ENCODE measurements around the gene CD200.

CD200 gene

DNA sequence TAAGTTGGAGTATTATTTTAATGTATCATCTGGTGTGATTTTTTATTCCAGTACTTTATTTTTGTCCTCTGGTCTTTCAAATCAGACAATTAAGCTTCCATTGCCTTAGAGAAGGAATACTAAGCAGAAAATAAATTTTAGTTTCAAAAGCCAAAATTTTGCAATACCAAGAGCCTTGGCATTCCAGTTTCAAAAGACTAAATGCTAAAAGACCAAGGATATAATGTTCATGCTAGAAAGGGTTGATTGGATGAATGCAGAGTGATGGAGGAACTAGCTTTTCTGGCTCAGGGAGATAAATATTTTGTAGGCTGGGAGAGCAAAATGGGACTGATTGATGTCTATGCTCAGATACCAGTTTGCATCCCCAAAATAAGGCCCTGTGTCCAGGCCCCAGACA, 6.2 kb downstream of the CD200 start:
- Mint-ChIP-seq H3K27me3 (no peaks in the 10 kb centered on the region), H3K4me3 (no peak overlapping the region), H3K36me3 (peaks cover 27% of the 10 kb centered on the region), H3K27ac (no peak overlapping the region), H3K4me1 (peaks cover 52% of the 10 kb centered on the region), H3K9me3 (peaks cover 5% of the 10 kb centered on the region)
- DNase-seq = no peak
- CTCF ChIA-PET = interaction anchor here (1.1 kb wide), 2 partner anchors 15 to 97 kb away, joined by 3 to 4 read pairs; no protein-coding TSS in a partner anchor

DNA sequence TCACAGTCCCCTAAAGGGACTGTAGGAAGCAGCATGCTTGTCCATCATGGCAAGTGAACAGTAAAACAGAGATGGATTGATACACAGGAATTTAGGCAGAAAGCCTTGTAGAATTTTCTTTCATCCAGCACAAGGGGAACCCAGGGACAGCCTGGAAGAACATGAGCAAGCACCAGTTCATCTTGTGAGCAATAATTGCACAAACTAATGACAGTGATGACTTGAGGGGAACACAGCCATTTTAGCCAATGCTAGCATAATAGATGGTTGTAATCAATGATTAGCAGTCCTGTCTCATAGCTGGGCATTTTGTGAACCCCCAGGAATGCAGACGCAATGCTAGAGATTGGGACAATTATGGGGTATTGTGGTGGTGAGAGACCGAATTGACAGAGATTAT, 6.7 kb downstream of the CD200 start:
- CTCF ChIA-PET = no interaction called here
- Mint-ChIP-seq H3K36me3 (peaks cover 31% of the 10 kb centered on the region), H3K4me3 (no peak overlapping the region), H3K9me3 (peaks cover 5% of the 10 kb centered on the region), H3K4me1 (peaks cover 48% of the 10 kb centered on the region), H3K27ac (no peak overlapping the region), H3K27me3 (no peaks in the 10 kb centered on the region)
- no peak for DNase-seq

DNA sequence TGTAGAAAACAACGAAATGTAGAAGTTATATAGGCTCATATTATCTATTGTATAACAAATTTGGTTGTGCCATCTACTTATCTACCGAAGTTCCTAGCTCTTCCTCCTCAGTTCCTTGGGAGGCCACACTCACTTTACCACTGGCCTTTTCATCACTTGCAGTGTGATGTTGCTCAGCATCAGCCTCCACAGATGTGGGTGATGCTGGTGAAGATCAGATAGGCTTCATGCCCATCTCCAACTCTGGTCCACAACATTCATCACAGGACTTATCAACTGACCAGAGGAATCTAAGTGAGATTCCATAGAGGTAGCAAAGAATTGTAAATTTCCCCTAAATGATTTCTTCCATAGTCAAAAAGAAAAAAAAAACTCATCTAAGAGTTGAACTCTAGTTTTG, 8.4 kb downstream of the CD200 start:
- peaks cover 44% of the 10 kb centered on the region for H3K36me3 Mint-ChIP-seq
- H3K27me3 Mint-ChIP-seq = no peaks in the 10 kb centered on the region
- H3K9me3 Mint-ChIP-seq = peaks cover 5% of the 10 kb centered on the region
- CTCF ChIA-PET = interaction anchor here (0.9 kb wide), 1 partner anchor 96 kb away, joined by 3 read pairs; no protein-coding TSS in a partner anchor
- no peak for DNase-seq
- no peak overlapping the region for H3K27ac Mint-ChIP-seq
- H3K4me1 Mint-ChIP-seq = peaks cover 33% of the 10 kb centered on the region
- H3K4me3 Mint-ChIP-seq = no peak overlapping the region

DNA sequence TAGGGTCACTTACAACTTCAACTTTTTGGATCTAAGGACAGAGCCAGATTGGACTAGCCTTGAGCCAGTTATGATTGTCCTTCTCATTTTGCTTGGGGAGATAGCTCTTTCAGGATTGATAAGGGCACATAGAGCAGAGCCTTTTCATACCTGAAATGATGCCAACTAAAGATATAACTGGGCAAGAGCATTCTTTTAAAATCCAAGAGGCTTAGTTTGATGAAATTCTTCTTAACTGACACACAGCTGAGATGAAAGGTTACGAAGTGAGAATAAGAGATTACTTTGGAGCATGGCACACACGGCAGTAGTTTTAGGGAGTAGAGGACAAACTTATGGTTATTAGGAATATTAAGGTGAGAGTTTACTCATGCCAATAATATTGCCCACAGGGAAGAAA, 12.7 kb downstream of the CD200 start:
- H3K9me3 Mint-ChIP-seq = peaks cover 5% of the 10 kb centered on the region
- no peak for DNase-seq
- CTCF ChIA-PET = interaction anchor here (0.8 to 1.2 kb wide), 2 partner anchors 16 to 27 kb away, joined by 3 read pairs; no protein-coding TSS in a partner anchor
- no peak overlapping the region for H3K27ac Mint-ChIP-seq
- H3K36me3 Mint-ChIP-seq = peaks cover 67% of the 10 kb centered on the region
- H3K4me1 Mint-ChIP-seq = peaks cover 25% of the 10 kb centered on the region
- no peaks in the 10 kb centered on the region for H3K27me3 Mint-ChIP-seq
- no peak overlapping the region for H3K4me3 Mint-ChIP-seq

DNA sequence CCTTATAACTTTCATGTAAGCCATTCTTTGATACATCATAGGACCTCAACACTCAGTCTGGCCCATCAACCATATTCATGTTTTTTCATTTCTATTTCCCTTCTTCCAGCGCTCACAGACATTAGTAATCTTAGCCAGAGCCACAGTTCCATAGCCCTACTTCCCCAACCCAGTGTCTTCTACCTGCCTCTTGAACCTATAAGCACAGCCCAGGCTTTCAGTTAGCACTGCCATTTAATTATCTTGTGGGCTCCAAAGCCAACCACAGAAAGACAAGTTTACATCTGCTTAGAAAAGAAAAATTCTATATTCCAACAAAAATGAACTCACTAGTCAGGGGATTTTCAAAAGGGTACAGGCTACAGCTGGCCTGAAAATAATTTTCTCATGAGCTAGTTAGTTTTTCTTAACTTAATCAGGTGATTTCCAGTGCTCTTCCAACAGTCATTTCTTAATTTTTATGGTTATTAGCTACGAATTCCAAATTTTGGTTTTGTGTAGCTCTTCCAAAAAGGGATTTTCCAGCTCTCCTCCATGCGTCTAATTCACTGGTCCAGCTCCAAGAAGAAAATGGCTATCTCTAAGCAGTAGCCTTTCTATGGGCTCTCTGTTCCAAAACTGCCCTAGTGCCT, 13.7 kb downstream of the CD200 start:
- Mint-ChIP-seq H3K9me3 (peaks cover 5% of the 10 kb centered on the region), H3K4me1 (peaks cover 19% of the 10 kb centered on the region), H3K4me3 (no peak overlapping the region), H3K27ac (no peak overlapping the region), H3K27me3 (no peaks in the 10 kb centered on the region), H3K36me3 (peaks cover 68% of the 10 kb centered on the region)
- CTCF ChIA-PET = no interaction called here
- no peak for DNase-seq

DNA sequence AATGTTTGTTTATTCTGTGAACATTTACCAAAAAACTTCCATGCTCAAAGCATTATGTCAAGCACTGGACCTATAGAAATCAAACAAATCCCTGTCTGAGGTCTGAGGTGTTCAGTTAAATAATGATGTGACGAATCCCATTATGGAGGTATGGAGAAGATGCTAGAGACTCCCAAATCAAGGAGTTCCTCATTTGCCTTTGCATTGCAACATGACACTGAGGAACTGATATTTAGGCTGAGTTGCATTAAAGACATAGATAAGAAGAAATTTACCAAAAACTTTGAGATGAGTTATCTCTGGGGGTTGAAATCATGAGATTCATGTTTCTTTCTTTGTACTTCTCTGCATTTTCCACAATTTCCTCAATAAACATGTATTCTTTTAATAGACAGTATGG, 16.0 kb downstream of the CD200 start:
- DNase-seq = no peak
- peaks cover 15% of the 10 kb centered on the region for H3K4me1 Mint-ChIP-seq
- CTCF ChIA-PET = no interaction called here
- no peaks in the 10 kb centered on the region for H3K27me3 Mint-ChIP-seq
- H3K27ac Mint-ChIP-seq = no peak overlapping the region
- H3K36me3 Mint-ChIP-seq = peaks cover 77% of the 10 kb centered on the region
- H3K4me3 Mint-ChIP-seq = no peak overlapping the region
- H3K9me3 Mint-ChIP-seq = no peaks in the 10 kb centered on the region

DNA sequence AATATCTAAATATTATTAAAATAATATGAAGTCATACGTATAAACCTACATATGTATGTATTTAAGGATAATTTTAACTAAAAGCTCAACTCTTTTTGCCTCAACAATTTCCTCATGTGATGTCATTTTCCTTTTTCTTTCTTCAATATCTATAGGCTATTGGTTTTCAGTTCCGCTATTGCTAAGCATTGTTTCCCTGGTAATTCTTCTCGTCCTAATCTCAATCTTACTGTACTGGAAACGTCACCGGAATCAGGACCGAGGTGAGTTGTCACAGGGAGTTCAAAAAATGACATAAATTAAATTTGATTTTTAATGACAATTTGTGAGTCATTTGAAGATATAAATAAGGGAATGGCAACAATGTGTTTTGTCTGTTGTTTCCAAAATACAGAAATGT, 16.6 kb downstream of the CD200 start:
- Mint-ChIP-seq H3K4me1 (peaks cover 15% of the 10 kb centered on the region), H3K27ac (no peak overlapping the region), H3K9me3 (no peaks in the 10 kb centered on the region), H3K27me3 (no peaks in the 10 kb centered on the region), H3K4me3 (no peak overlapping the region), H3K36me3 (peaks cover 79% of the 10 kb centered on the region)
- CTCF ChIA-PET = no interaction called here
- no peak for DNase-seq

DNA sequence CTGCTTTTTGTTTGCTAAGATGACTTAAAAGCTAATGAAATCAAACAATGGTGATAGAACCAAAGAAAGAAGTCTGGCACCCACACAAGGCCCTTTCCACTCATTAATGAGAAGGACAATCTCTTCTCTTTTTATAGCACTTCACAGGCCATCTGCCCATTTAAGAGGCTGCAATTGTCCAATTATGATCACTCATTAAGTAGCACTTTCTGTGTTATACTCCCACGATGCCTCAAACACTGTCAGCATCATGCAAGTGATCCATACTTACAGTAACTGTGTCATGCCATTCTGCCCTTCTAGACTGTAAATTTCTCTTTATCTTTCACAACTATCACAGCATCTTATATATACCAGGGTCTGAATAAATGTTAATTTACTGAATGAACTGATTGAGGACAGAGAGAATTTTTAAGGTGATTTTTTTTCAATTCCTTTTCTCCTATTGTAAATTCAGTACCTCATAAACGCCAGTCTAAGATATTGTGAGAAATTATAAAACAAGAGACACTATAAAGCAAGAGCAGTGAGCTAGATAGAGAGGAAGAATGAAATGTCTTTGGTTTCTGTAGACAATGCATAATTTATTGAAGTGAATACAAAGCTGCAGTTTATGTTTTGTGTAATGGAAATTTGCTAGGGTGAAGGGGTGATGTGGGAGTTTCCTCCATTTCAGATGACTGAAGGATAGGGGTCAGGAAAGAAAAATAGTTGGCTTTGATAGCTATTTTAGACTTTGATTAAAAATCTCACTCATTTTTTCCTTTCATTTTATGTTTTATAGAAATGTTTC, 17.3 kb downstream of the CD200 start:
- DNase-seq = no peak
- CTCF ChIA-PET = interaction anchor here (1.5 kb wide), 1 partner anchor 17 kb away, joined by 5 read pairs; the partner anchor contains the start of gene CD200
- Mint-ChIP-seq H3K4me3 (no peak overlapping the region), H3K4me1 (peaks cover 15% of the 10 kb centered on the region), H3K36me3 (peaks cover 79% of the 10 kb centered on the region), H3K27me3 (no peaks in the 10 kb centered on the region), H3K9me3 (no peaks in the 10 kb centered on the region), H3K27ac (no peak overlapping the region)

DNA sequence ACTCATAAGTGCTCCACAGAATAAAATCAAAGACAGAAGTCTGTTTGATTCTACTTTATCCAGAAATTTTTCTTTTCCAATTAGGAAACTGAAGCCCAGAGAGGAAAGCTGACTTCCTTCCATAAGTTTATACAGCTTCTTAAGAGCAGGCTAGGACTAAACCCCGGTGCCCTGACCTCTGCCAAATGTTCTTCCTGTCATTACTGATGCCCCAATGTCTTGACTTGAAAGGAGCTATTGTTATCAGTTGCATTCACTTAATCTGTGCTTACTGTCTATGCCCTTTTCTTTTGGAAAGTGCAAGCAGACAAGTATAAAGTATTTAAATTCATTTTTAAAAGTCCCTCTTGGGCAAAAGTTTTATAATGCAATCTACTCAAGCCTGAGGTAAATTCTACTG, 18.1 kb downstream of the CD200 start:
- peaks cover 71% of the 10 kb centered on the region for H3K36me3 Mint-ChIP-seq
- no peaks in the 10 kb centered on the region for H3K9me3 Mint-ChIP-seq

DNA sequence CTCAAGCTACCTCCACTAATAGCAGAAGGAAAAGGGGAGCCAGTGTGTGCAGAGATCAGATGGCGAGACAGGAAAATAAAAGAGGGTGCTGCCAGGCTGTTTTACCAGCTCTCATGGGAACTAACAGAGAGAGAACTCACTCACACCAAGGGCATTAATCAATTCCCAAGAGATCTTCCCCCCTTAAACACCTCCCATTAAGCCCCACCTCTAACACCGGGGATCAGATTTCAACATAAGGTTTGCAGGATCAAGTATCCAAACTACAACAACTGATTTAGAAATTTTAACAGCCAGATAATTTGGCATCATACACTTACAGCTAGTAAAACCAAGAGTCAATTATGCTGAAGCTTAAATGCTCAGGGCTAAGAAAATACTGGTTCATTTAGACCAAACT, 18.9 kb downstream of the CD200 start:
- Mint-ChIP-seq H3K4me1 (peaks cover 16% of the 10 kb centered on the region), H3K27ac (no peak overlapping the region), H3K27me3 (no peaks in the 10 kb centered on the region), H3K4me3 (no peak overlapping the region), H3K9me3 (no peaks in the 10 kb centered on the region), H3K36me3 (peaks cover 66% of the 10 kb centered on the region)
- CTCF ChIA-PET = interaction anchor here (1.5 kb wide), 1 partner anchor 19 kb away, joined by 5 read pairs; the partner anchor contains the start of gene CD200
- no peak for DNase-seq

More for the DNA sequence above, 18.1 kb downstream of the CD200 start:
- DNase-seq = no peak
- Mint-ChIP-seq H3K27me3 (no peaks in the 10 kb centered on the region), H3K4me1 (peaks cover 15% of the 10 kb centered on the region), H3K27ac (no peak overlapping the region), H3K4me3 (no peak overlapping the region)
- CTCF ChIA-PET = interaction anchor here (1.5 kb wide), 1 partner anchor 18 kb away, joined by 5 read pairs; the partner anchor contains the start of gene CD200

DNA sequence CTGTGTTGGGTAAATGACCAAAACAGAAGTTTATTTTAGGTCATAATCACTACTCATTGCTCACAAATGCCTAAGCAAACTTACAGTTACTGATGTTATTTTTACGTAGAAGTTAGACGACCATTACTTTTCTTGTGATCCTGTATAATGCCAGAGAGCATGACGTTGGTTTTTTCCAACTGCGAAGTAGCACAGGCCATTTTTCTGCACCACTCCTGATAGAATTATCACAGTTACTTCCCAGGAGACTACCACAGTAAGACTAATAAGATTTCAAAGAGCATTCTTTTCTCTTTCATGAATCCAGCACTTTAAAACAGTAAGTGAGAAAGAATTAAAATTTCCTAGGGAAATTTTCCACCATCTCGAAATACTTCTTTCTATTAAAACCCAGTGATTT, 19.8 kb downstream of the CD200 start:
- peaks cover 21% of the 10 kb centered on the region for H3K4me1 Mint-ChIP-seq
- no peak for DNase-seq
- H3K36me3 Mint-ChIP-seq = peaks cover 57% of the 10 kb centered on the region
- CTCF ChIA-PET = no interaction called here
- H3K9me3 Mint-ChIP-seq = no peaks in the 10 kb centered on the region
- no peaks in the 10 kb centered on the region for H3K27me3 Mint-ChIP-seq
- no peak overlapping the region for H3K4me3 Mint-ChIP-seq
- H3K27ac Mint-ChIP-seq = no peak overlapping the region

DNA sequence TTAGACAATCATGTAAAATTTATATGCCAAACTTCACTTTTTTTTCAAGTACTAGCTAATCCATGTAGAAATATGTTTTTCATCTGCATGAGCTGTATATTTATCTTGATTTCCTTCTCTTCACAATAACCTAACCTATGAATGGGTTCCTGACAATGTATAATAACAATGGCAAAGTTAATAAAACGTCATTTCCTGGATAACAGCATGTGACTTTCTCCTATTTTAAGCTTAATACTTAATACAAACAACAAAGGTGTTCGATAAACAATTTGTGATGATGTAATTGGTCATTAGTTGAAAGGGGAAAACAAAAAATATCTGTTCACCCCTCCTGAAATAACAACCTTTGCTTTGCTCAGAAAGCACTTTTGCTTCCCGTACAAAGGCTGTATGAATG, 20.4 kb downstream of the CD200 start:
- Mint-ChIP-seq H3K27ac (no peak overlapping the region), H3K9me3 (no peaks in the 10 kb centered on the region), H3K27me3 (no peaks in the 10 kb centered on the region), H3K36me3 (peaks cover 52% of the 10 kb centered on the region), H3K4me3 (no peak overlapping the region), H3K4me1 (peaks cover 22% of the 10 kb centered on the region)
- no peak for DNase-seq
- CTCF ChIA-PET = no interaction called here

DNA sequence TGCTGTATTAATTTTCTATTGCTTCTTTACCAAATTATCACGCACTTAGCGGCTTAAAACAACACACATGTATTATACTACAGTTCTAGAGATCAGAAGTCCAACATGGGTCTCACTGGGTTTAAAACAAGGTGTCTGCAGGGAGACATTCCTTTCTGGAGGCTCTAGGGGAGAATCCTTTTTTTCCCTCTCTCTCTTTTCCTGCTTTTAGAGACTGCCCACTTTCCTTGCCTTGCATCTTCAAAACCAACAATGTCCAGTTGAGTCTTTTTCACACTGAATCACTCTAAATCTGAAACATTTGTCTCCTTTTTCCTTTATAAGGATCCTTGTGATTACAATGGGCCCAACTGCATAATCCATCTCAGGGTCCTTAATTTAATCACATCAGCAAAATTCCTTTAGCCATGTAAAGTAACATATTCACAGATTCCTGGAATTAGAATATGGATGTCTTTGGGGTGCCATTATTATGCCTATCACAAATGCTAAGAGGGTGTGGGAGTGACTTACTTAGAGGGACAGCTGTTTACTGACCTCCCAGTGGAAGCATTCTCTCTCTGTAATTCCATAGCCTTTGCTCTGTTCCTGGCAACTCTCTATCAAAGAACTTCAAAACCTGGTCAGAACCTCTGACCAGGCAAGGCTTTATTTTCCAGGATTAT, 21.8 kb downstream of the CD200 start:
- H3K27me3 Mint-ChIP-seq = no peaks in the 10 kb centered on the region
- no peak for DNase-seq
- peaks cover 45% of the 10 kb centered on the region for H3K36me3 Mint-ChIP-seq
- CTCF ChIA-PET = interaction anchor here (1.3 kb wide), 1 partner anchor 16 kb away, joined by 3 read pairs; no protein-coding TSS in a partner anchor
- peaks cover 32% of the 10 kb centered on the region for H3K4me1 Mint-ChIP-seq
- H3K27ac Mint-ChIP-seq = no peak overlapping the region
- no peaks in the 10 kb centered on the region for H3K9me3 Mint-ChIP-seq
- H3K4me3 Mint-ChIP-seq = no peak overlapping the region

DNA sequence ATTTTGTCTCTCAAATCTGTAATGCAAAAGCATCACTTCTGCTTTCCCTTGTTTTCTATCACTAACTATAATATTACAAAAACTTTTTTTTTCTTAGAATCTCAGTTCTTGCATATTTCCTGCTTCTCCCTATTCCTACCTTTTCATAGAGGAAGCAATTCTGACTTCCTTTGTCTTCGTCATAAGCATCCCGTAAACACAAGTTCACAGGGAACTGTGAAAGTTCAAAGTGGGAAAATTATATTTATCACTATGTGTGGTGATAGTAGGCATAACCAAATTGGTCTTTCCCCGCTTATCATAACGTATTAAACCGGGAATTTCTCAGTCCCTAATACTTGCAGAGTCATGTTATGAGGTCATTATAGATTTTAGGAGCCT, 22.3 kb downstream of the CD200 start:
- CTCF ChIA-PET = interaction anchor here (1.3 kb wide), 1 partner anchor 17 kb away, joined by 3 read pairs; no protein-coding TSS in a partner anchor
- Mint-ChIP-seq H3K9me3 (no peaks in the 10 kb centered on the region), H3K27me3 (no peaks in the 10 kb centered on the region), H3K27ac (no peak overlapping the region), H3K4me3 (no peak overlapping the region), H3K36me3 (peaks cover 41% of the 10 kb centered on the region), H3K4me1 (peaks cover 33% of the 10 kb centered on the region)
- DNase-seq = no peak
